Keratinocyte (primary cell): ENCODE data around the gene MYOM1. TPM values are rescaled to one million over a fixed set of nuclear protein-coding genes. Genes with fewer than 3 reads are reported as not detected.
"Not testable (repeated sequence)": the region's sequence is repeated elsewhere in the genome, so short reads cannot be mapped to it uniquely, and the experiment has no call there.

ENCODE experiments used
- DNase-seq: peaks from one replicate; pipeline ENCODE4 v3.0.0-alpha.2; 2011; ENCODE audit warnings: low read depth, missing footprints, low spot score
- FAIRE-seq: peaks from 2 replicates; lab custom pipeline; 2011; peaks lifted over from hg19 to GRCh38; lab: Jason Lieb, UNC
- H2AFZ ChIP-seq: 2 replicates; pipeline ENCODE4 v1.6.0; 2012; ENCODE audit warnings: low read length, control low read depth, inconsistent platforms; ENCODE audit not compliant: control insufficient read depth
- H3K27ac ChIP-seq: 2 replicates; pipeline ENCODE4 v1.5.1; 2011; ENCODE audit warnings: low read length; ENCODE audit not compliant: control insufficient read depth, insufficient read depth
- H3K27me3 ChIP-seq: 3 replicates; pipeline ENCODE4 v1.6.0; 2011; ENCODE audit warnings: low read length; ENCODE audit not compliant: control insufficient read depth, insufficient read depth; ENCODE audit errors: extremely low read depth
- H3K36me3 ChIP-seq, 2 experiments: 2 replicates in 1 of 2; 3 replicates in 1 of 2; pipeline ENCODE4 v1.5.1; 2011; ENCODE audit warnings: low read length in 2 of 2, mild to moderate bottlenecking in 1 of 2; ENCODE audit not compliant: control insufficient read depth in 2 of 2, insufficient read depth in 2 of 2; ENCODE audit errors: extremely low read depth in 1 of 2
- H3K4me1 ChIP-seq: 3 replicates; pipeline ENCODE4 v1.5.1; 2011; ENCODE audit warnings: low read length; ENCODE audit not compliant: control insufficient read depth, insufficient read depth; ENCODE audit errors: extremely low read depth
- H3K4me2 ChIP-seq: 3 replicates; pipeline ENCODE4 v1.6.0; 2011; ENCODE audit warnings: low read depth, low read length; ENCODE audit not compliant: control insufficient read depth, insufficient read depth; ENCODE audit errors: extremely low read depth
- H3K4me3 ChIP-seq, 3 experiments: fragments of 200-600 bp in 1 of 3; sonication (generic) in 1 of 3; 2 replicates in 2 of 3; 3 replicates in 1 of 3; pipeline ENCODE4 v1.5.1; 2011 to 2016; ENCODE audit warnings: low read length in 3 of 3, mild to moderate bottlenecking in 3 of 3, control low read depth in 2 of 3, inconsistent platforms in 1 of 3, low read depth in 1 of 3, mixed read lengths in 1 of 3, mixed run types in 1 of 3, moderate library complexity in 1 of 3; ENCODE audit not compliant: control insufficient read depth in 2 of 3, insufficient read depth in 2 of 3; ENCODE audit errors: extremely low read depth in 1 of 3
- H3K79me2 ChIP-seq: 2 replicates; pipeline ENCODE4 v1.6.0; 2012; ENCODE audit warnings: low read length; ENCODE audit not compliant: control insufficient read depth, insufficient read depth
- H3K9ac ChIP-seq: 3 replicates; pipeline ENCODE4 v1.6.0; 2011; ENCODE audit warnings: low read length; ENCODE audit not compliant: control insufficient read depth, insufficient read depth; ENCODE audit errors: extremely low read depth
- H3K9me1 ChIP-seq: 3 replicates; pipeline ENCODE4 v1.6.0; 2011; ENCODE audit warnings: low read length; ENCODE audit not compliant: control insufficient read depth, insufficient read depth; ENCODE audit errors: extremely low read depth
- H3K9me3 ChIP-seq: 2 replicates; pipeline ENCODE4 v1.5.1; 2012; ENCODE audit warnings: low read depth, low read length; ENCODE audit not compliant: control insufficient read depth
- H4K20me1 ChIP-seq: 3 replicates; pipeline ENCODE4 v1.6.0; 2011; ENCODE audit warnings: low read length; ENCODE audit not compliant: control insufficient read depth, insufficient read depth; ENCODE audit errors: extremely low read depth
- CTCF ChIP-seq, 3 experiments: IDR thresholded peaks in 1 of 3; conservative IDR thresholded peaks in 1 of 3; optimal IDR thresholded peaks in 1 of 3; 2 replicates in 2 of 3; 3 replicates in 1 of 3; pipeline versions ENCODE3 to v1.5.1; 2011; ENCODE audit warnings: low read length in 3 of 3, mild to moderate bottlenecking in 3 of 3, moderate library complexity in 2 of 3, control low read depth in 1 of 3, inconsistent platforms in 1 of 3; ENCODE audit not compliant: insufficient read depth in 2 of 3; ENCODE audit errors: extremely low read depth in 1 of 3
- EZH2 ChIP-seq: IDR thresholded peaks from one replicate; pipeline ENCODE4 v1.6.1; 2012; ENCODE audit warnings: inconsistent platforms, mild to moderate bottlenecking, low read length, moderate library complexity
- dilution Hi-C: fragments of 300-500 bp; cut with MboI; formaldehyde crosslinking; loops from one replicate; pipeline ENCODE4 v1.7.0; 2020; ENCODE audit warnings: low sequenced_read_pairs; ENCODE audit not compliant: extremely low pct_ligation_motif_present
- polyA plus RNA-seq, 5 experiments: library from polyadenylated mRNA; depleted of rRNA in 3 of 5; stranded (reverse) in 3 of 5; stranded (forward) in 1 of 5; unstranded in 1 of 5; fragments of >200 nt; gene quantifications; 1 replicate in 1 of 5; 2 replicates in 3 of 5; 3 replicates in 1 of 5; pipeline versions ENCODE4 v1.2.1 to v1.2.3, GENCODE V29; 2011 to 2012; ENCODE audit warnings: missing spikeins in 2 of 5, low read depth in 1 of 5, low replicate concordance in 1 of 5

MYOM1 gene
- polyA plus RNA-seq, 1 donor (not counting 4 experiments of a cell fraction or from before 2014, with no cell fraction given), result 0.03 TPM

- Histone ChIP-seq H3K9ac (no peak overlapping the region), H3K4me2 (no peak overlapping the region), H2AFZ (no peak overlapping the region), H3K79me2 (no peaks in the 10 kb centered on the region), H4K20me1 (no peaks in the 10 kb centered on the region), H3K9me1 (no peaks in the 10 kb centered on the region), H3K36me3 (no peaks in the 10 kb centered on the region), H3K4me3 (no peak overlapping the region), H3K9me3 (no peaks in the 10 kb centered on the region), H3K27me3 (peaks cover 3% of the 10 kb centered on the region), H3K4me1 (no peaks in the 10 kb centered on the region), H3K27ac (no peak overlapping the region)
- DNase-seq (no peak), FAIRE-seq (no peak)
- dilution Hi-C loops, result no loop called here
- TF ChIP-seq EZH2, result no peak
- no peak for TF ChIP-seq CTCF (optimal IDR thresholded peaks at IDR 0.05 in 1 of 3, IDR thresholded peaks at IDR 0.05 in 1 of 3, conservative IDR thresholded peaks at IDR 0.05 in 1 of 3; ENCODE audit: extremely low read depth in 1 of 3, insufficient read depth in 2 of 3, low read length in 3 of 3)
Observed at GRCh38 chr18:3052411-3052758, 167.4 kb downstream of the MYOM1 start.

- dilution Hi-C loops, result no loop called here
- no peaks in the 10 kb centered on the region for H3K79me2 ChIP-seq
- TF ChIP-seq CTCF (optimal IDR thresholded peaks at IDR 0.05 in 1 of 3, IDR thresholded peaks at IDR 0.05 in 1 of 3, conservative IDR thresholded peaks at IDR 0.05 in 1 of 3; ENCODE audit: extremely low read depth in 1 of 3, insufficient read depth in 2 of 3, low read length in 3 of 3), result no peak
- TF ChIP-seq EZH2, result no peak
- H3K9ac ChIP-seq, result no peak overlapping the region
- H3K27ac ChIP-seq, result no peak overlapping the region
- no peaks in the 10 kb centered on the region for H3K36me3 ChIP-seq
- no peak for DNase-seq
- H3K27me3 ChIP-seq, result peaks cover 3% of the 10 kb centered on the region
- H4K20me1 ChIP-seq, result no peaks in the 10 kb centered on the region
- H3K4me3 ChIP-seq, result no peak overlapping the region
- no peaks in the 10 kb centered on the region for H3K9me1 ChIP-seq
- H3K4me1 ChIP-seq, result no peaks in the 10 kb centered on the region
- H3K4me2 ChIP-seq, result no peak overlapping the region
- no peak overlapping the region for H2AFZ ChIP-seq
- FAIRE-seq, result no peak
- no peaks in the 10 kb centered on the region for H3K9me3 ChIP-seq
Observed at GRCh38 chr18:3051718-3052410, 167.9 kb downstream of the MYOM1 start.

- H3K9me1 ChIP-seq, H3K79me2 ChIP-seq, DNase-seq, H3K27ac ChIP-seq, H2AFZ ChIP-seq, H3K9me3 ChIP-seq, H3K4me1 ChIP-seq, dilution Hi-C loops, H3K9ac ChIP-seq, H3K4me2 ChIP-seq, H3K4me3 ChIP-seq, H3K36me3 ChIP-seq, FAIRE-seq, H4K20me1 ChIP-seq, H3K27me3 ChIP-seq: not testable (repeated sequence)
Observed at GRCh38 chr18:3049897-3050454, 169.8 kb downstream of the MYOM1 start.
